ENCODE data around the gene RAC3.

Gene RAC3

GRCh38 chr17:82050761-82051641 lies 19.5 kb downstream of the RAC3 start:
- in situ Hi-C loops (cut with MboI; ENCODE audit: low pct_unique_long_range_greater_than_20kb, low sequenced_read_pairs): no loop called here
- DNase-seq: no peak

GRCh38 chr17:82051776-82052637 lies 20.5 kb downstream of the RAC3 start, which contains the start of the genes GPS1 and RFNG:
TSS of gene GPS1 (plus strand) at chr17:82051898. CDS start at chr17:82051932, 34 bp downstream.
TSS of gene RFNG (minus strand) at chr17:82051811. CDS start at chr17:82051766, 45 bp downstream.
- in situ Hi-C loops (cut with MboI; ENCODE audit: low pct_unique_long_range_greater_than_20kb, low sequenced_read_pairs): no loop called here
- DNase-seq: peak; percentile 39

GRCh38 chr17:82052638-82053059 lies 21.2 kb downstream of the RAC3 start:
- no peak for DNase-seq
- in situ Hi-C loops (cut with MboI; ENCODE audit: low pct_unique_long_range_greater_than_20kb, low sequenced_read_pairs): no loop called here

- in situ Hi-C loops (cut with MboI; ENCODE audit: low pct_unique_long_range_greater_than_20kb, low sequenced_read_pairs): no loop called here
- DNase-seq: no peak
Measured at GRCh38 chr17:82053130-82053529, 21.7 kb downstream of the RAC3 start.

- in situ Hi-C loops (cut with MboI; ENCODE audit: low pct_unique_long_range_greater_than_20kb, low sequenced_read_pairs): no loop called here
- DNase-seq: no peak
Measured at GRCh38 chr17:82053556-82054263, 22.2 kb downstream of the RAC3 start.

- in situ Hi-C loops (cut with MboI; ENCODE audit: low pct_unique_long_range_greater_than_20kb, low sequenced_read_pairs): no loop called here
- DNase-seq: no peak
Measured at GRCh38 chr17:82054351-82055022, 23.0 kb downstream of the RAC3 start.

- in situ Hi-C loops (cut with MboI; ENCODE audit: low pct_unique_long_range_greater_than_20kb, low sequenced_read_pairs): no loop called here
- DNase-seq: no peak
Measured at GRCh38 chr17:82055023-82055964, 23.8 kb downstream of the RAC3 start.

GRCh38 chr17:82055965-82056728 lies 24.7 kb downstream of the RAC3 start:
- in situ Hi-C loops (cut with MboI; ENCODE audit: low pct_unique_long_range_greater_than_20kb, low sequenced_read_pairs): no loop called here
- no peak for DNase-seq

GRCh38 chr17:82056729-82057621 lies 25.5 kb downstream of the RAC3 start:
- no peak for DNase-seq
- in situ Hi-C loops (cut with MboI; ENCODE audit: low pct_unique_long_range_greater_than_20kb, low sequenced_read_pairs): no loop called here

GRCh38 chr17:82058230-82058854 lies 26.9 kb downstream of the RAC3 start:
- in situ Hi-C loops (cut with MboI; ENCODE audit: low pct_unique_long_range_greater_than_20kb, low sequenced_read_pairs): no loop called here
- DNase-seq: no peak

- in situ Hi-C loops (cut with MboI; ENCODE audit: low pct_unique_long_range_greater_than_20kb, low sequenced_read_pairs): no loop called here
- DNase-seq: no peak
Measured at GRCh38 chr17:82058855-82059249, 27.4 kb downstream of the RAC3 start.

- in situ Hi-C loops (cut with MboI; ENCODE audit: low pct_unique_long_range_greater_than_20kb, low sequenced_read_pairs): no loop called here
- no peak for DNase-seq
Measured at GRCh38 chr17:82059272-82060000, 28.0 kb downstream of the RAC3 start.

GRCh38 chr17:82060001-82060380 lies 28.5 kb downstream of the RAC3 start:
- in situ Hi-C loops (cut with MboI; ENCODE audit: low pct_unique_long_range_greater_than_20kb, low sequenced_read_pairs): no loop called here
- no peak for DNase-seq

- in situ Hi-C loops (cut with MboI; ENCODE audit: low pct_unique_long_range_greater_than_20kb, low sequenced_read_pairs): no loop called here
- DNase-seq: no peak
Measured at GRCh38 chr17:82060614-82061013, 29.1 kb downstream of the RAC3 start.

Measured in KBM-7 (cell line).